HG02870 (cell line): ENCODE measurements around the gene ZBTB12.
"Not testable (repeated sequence)": the region's sequence is repeated elsewhere in the genome, so short reads cannot be mapped to it uniquely, and the experiment has no call there.

ENCODE experiments used
- ATAC-seq: cut with Tn5 transposase; IDR thresholded peaks from one replicate; pipeline ENCODE4 v1.9.1; 2021; ENCODE audit warnings: mild to moderate bottlenecking, moderate library complexity; ENCODE audit not compliant: unreplicated experiment

The ZBTB12 gene

GRCh38 chr6:31877125-31877650 is 24.7 kb downstream of the ZBTB12 start:
- no peak for ATAC-seq

DNA sequence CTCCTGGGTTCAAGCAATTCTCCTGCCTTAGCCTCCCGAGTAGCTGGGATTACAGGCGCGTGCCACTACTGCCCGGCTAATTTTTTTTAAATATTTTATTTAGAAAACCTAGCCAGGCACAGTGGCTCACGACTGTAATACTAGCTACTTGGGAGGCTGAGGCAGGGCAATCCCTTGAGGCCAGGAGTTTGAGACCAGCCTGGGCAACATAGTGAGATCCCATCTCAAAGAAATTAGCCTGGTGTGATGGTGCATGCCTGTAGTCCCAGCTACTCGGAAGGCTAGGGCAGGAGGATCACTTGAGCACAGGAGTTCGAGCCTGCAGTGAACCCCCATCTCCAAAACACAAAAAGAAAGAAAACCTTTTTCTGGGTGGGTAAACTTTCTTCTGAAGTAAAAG is 25.5 kb downstream of the ZBTB12 start:
- no peak for ATAC-seq

- no peak for ATAC-seq
These were observed 26.0 kb downstream of the ZBTB12 start for GRCh38 chr6:31875877-31876276.

DNA sequence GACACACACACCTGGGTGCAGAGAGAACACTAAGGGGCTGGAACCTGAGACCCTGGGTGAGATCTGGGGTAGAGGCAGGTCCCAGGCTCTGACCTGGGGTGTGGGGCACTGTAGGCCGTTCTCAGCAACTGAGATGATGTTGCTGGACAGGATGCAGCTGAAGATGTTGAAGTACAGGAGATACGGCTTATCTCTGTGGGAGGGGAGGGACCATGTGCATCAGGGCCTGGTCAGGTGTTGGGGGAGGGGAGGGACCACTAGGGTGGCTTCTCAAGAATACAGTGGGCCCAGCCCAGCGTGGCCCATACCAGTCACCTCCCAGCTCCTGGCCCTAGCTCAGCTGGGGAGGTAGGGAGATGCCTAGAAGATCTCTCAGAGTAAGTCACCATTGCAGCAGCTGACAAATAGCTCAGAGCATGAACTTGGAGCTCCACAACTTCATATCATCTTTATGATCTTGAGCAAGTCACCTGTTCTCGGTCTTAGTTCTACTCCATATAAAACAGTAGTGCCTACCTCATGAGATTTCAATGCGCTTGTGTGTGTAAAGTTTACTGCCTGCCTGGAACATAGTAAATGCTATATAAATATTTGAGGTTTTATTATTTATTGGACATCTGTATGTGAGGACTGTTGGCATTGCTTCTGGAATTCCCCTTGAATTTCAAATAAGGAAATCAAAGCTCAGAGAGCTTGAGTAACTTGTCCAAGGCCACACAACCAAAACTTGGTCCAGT is 26.9 kb downstream of the ZBTB12 start:
- no peak for ATAC-seq

- no peak for ATAC-seq
These were observed 27.7 kb downstream of the ZBTB12 start for GRCh38 chr6:31874084-31874670.

DNA sequence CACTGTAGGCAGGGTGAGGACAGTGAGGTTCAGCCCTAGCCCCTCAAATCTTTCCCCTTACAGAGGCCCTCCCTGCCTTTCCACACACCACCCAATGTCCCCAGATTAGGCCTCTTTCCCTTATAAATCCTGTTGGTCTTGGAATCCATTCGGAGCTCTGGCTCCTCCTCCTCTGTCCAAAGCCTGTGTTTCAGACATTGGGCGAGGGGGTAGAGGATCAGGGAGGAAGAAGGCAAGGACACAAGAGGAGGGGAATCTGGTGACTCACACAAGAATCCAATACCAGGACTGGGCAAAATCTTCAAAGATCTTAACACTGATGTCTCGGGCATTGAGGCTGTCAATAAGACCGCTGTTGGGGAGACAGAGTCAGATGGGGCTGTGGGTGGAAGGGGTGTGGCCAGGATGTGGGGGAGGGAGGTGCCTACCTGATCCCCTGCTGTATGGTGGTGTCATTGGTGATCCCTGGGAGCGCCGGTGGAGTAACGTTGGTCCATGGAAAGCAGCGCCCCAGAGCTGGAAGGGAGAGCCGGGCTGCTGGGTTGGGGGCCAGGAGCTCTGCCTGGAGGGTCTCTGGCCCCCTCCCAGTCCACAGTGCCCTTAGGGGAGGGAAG is 30.7 kb downstream of the ZBTB12 start:
- ATAC-seq = no peak

GRCh38 chr6:31870385-31870921 is 31.4 kb downstream of the ZBTB12 start:
- ATAC-seq = no peak

GRCh38 chr6:31869343-31869742 is 32.5 kb downstream of the ZBTB12 start:
- ATAC-seq = no peak

DNA sequence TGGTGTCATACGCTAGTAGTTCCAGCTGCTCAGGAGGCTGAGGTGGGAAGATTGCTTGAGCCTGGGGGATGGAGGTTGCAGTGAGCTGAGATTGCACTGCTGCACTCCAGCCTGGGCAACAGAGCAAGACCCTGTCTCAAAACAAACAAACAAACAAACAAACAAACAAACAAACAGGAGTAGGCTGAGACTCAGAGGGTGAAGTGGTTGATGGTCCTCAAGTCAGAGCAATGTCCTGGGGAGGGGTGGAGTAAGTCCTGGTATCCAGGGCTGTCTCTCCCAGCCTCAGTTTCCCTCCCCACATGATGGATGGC is 33.3 kb downstream of the ZBTB12 start:
- not testable (repeated sequence) for ATAC-seq

DNA sequence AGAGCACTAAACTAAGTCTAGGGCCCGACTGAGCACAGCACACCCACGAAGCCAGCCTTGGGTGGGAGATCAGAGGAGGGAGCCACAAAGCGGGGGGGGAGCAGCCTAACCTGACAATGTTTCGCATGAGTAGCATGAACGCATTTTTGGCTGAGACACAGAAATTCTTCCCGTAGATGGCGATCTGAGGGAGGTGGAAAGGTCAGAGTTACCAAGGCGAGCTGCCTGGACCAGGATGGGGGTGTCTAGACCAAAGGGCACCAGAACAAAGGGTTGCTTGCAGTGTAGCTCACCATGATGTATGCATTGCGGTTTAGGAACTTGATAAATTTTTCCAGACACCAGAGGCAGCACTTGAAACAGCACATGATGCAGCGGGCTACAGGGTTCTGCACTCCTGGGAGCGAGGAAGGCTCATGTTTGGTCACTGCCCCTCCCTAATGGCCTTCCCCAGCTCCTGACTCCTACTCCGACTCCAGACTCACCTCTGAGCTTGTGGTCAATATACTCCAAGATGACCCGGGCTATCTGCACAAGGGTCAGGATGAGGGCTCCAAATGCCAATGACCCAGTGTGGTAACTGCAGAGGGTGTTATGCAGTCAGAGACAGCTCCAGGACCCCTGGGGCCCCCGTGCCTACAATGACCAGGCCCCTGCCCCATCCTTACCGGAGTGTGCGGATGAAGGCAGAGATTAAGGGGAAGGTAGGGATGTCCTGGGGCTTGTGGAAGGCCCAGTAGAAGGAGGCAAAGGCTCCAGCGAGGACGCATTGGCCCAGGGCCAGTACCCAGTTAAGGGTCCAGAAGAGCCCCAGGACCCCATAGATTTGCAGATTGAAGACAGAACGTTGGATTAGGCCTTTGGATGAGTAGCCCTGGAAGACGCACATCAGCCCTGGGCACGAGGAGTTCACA is 36.4 kb downstream of the ZBTB12 start:
- no peak for ATAC-seq

GRCh38 chr6:31864818-31865204 is 37.1 kb downstream of the ZBTB12 start:
- ATAC-seq = no peak

GRCh38 chr6:31864123-31864562 is 37.7 kb downstream of the ZBTB12 start:
- ATAC-seq = not testable (repeated sequence)

DNA sequence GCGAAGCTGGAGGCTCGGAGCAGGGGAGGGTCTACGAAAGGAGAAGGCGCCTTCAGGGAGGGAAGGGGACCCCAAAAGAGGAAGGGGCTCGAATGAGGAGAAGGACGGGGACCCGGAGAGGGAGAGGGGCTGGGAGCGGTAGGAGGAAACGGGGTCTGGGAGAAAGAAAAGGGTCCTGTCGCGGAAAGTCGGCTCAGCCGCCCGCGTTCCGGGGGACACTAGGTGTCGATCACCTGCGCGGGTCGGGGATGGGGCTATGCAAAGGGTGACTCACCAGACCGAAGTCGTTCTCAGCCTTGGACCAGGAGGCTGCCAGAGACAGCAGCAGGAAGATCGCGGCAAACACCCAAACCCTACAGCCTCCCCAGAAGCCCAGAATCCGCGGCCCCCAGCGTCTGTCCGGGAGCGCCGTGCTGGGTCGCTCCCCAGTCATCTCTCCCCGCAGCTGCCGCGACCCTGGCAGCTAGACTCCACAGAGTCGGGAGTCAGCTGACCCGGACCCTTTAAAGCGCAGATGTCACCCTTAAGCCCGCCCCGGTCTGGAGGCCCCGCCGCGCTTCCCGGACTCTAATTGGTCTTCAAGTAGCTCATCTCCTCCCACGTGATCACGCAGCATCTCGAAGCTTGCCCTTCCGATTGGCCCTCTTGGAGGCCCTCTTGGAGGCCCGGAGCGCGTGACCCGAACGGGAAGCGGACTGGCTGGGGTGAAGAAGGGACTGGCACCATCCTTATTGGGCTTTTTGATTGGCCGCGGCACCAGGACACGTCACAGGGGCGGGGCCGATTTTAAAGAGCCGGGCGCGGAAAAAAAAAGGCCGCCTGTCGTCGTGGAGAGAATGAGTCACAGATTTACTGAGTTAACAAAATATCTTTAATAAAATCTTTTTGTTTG is 39.3 kb downstream of the ZBTB12 start, which contains the start of gene NEU1:
NEU1 (minus strand) TSS at position 478 of the 892 bp plus-strand sequence; CDS start at position 433, 45 bp downstream.
- ATAC-seq = peak; percentile 93

- no peak for ATAC-seq
These were observed 40.0 kb downstream of the ZBTB12 start for GRCh38 chr6:31861919-31862343.

DNA sequence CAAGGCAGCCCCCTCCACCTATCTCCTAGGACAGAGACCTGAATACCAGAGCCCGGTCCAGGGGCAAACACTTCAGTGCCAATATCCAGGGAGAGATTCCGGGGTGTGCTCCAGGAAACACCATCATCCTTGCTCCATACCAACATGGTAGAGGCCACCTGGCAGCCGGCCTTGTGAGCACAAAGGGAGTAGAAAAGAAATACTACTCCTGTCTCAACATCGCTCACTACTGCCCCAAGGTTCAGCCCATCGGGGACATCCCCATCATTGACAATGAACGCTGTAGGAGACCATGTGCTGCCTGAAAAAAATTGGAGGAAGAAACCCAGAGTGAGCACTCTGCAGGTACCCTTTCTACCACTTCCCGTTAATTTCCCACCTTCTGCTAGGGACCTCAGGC is 40.7 kb downstream of the ZBTB12 start:
- ATAC-seq = no peak

DNA sequence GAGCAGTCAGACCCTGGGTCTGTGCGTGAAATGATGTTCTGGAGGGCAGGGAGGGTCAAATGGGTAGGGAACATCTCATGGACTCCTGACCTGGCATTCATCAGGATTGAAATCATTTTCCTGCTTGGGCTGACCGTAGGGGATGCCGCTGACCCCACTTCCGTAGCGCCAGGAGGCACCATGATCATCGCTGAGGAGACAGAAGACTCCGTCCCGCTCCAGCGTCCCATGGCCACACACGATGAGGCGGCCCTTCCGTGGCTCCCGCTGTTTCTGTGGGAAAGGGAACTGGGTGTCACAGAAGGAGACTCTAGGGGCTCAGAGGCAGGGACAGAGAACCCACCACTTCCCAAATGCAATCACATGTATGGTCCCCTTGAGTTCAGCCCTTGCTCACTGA is 41.5 kb downstream of the ZBTB12 start:
- no peak for ATAC-seq

DNA sequence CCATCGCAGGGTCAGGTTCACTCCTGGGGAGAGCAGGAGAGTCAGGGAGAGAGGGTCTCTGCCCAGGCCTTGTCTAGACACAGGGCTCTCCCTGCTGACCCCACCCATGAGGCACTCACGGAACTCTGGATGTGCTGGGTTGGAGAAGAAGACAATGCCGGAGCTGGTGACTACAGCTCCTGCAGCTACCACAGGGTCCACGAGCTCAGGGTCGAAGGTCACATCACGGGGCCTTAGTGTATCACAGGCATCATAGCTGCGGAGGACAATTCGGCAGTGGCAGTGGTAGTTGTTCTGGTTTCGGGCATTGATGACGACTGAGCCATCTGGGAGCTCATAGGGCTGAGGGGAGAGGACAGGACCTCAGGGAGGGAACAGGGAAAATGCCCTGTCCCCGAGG is 42.0 kb downstream of the ZBTB12 start:
- ATAC-seq = no peak

- no peak for ATAC-seq
These were observed 43.2 kb downstream of the ZBTB12 start for GRCh38 chr6:31858707-31859106.

GRCh38 chr6:31857774-31858173 is 44.1 kb downstream of the ZBTB12 start:
- not testable (repeated sequence) for ATAC-seq
